Measurements from ENCODE around the gene TTLL7. TPM values are rescaled to one million over a fixed set of nuclear protein-coding genes. Genes with fewer than 3 reads are reported as not detected.

Gene TTLL7
- total and polyA plus RNA-seq, 8 donors, result 1.4 to 50.8 (median 8.5) TPM

- intact Hi-C loops (cut with DNase I; ENCODE audit: low total_unique reads), result no loop called here
- Histone ChIP-seq H3K4me3 (no peak overlapping the region), H3K27ac (no peak overlapping the region), H3K27me3 (no peaks in the 10 kb centered on the region), H3K9me3 (no peaks in the 10 kb centered on the region), H3K4me1 (peaks cover 0 to 20% (median 7%) of the 10 kb centered on the region in 4 donors), H3K36me3 (peaks cover 13 to 23% (median 22%) of the 10 kb centered on the region in 4 donors)
- no peak for TF ChIP-seq CTCF (IDR thresholded peaks at IDR 0.05)
- no peak for TF ChIP-seq POLR2A (IDR thresholded peaks at IDR 0.05)
- TF ChIP-seq POLR2AphosphoS5 (IDR thresholded peaks at IDR 0.05), result no peak
- no peak for TF ChIP-seq EP300 (IDR thresholded peaks at IDR 0.05)
- DNase-seq, result no peak
- 82 to 88% (median 85%) methylated on average over 2 of the region's 2 CpGs for WGBS, 5 donors
Observed at GRCh38 chr1:83923553-83923952, 75.4 kb downstream of the TTLL7 start.

GRCh38 chr1:83922431-83922830, 76.5 kb downstream of the TTLL7 start:
- peaks cover 0 to 9% (median 5%) of the 10 kb centered on the region in 4 donors for H3K4me1 ChIP-seq
- H3K36me3 ChIP-seq, result peaks cover 13 to 28% (median 25%) of the 10 kb centered on the region in 4 donors
- H3K9me3 ChIP-seq, result no peaks in the 10 kb centered on the region
- H3K4me3 ChIP-seq, result no peak overlapping the region
- TF ChIP-seq EP300 (IDR thresholded peaks at IDR 0.05) (no peak), CTCF (IDR thresholded peaks at IDR 0.05) (no peak), POLR2AphosphoS5 (IDR thresholded peaks at IDR 0.05) (no peak), POLR2A (IDR thresholded peaks at IDR 0.05) (no peak)
- intact Hi-C loops (cut with DNase I; ENCODE audit: low total_unique reads), result no loop called here
- 64 to 100% (median 89%) methylated on average over 1 of the region's 1 CpG for WGBS, 5 donors
- H3K27me3 ChIP-seq, result no peaks in the 10 kb centered on the region
- no peak overlapping the region for H3K27ac ChIP-seq
- DNase-seq, result no peak

GRCh38 chr1:83920320-83920719, 78.6 kb downstream of the TTLL7 start:
- peaks cover 13 to 39% (median 27%) of the 10 kb centered on the region in 4 donors for H3K36me3 ChIP-seq
- no peaks in the 10 kb centered on the region for H3K4me1 ChIP-seq
- TF ChIP-seq CTCF (IDR thresholded peaks at IDR 0.05) (no peak), POLR2A (IDR thresholded peaks at IDR 0.05) (no peak)
- DNase-seq, result no peak
- no peaks in the 10 kb centered on the region for H3K9me3 ChIP-seq
- 75 to 95% (median 90%) methylated on average over 1 of the region's 1 CpG for WGBS, 5 donors
- no peaks in the 10 kb centered on the region for H3K27me3 ChIP-seq
- no peak overlapping the region for H3K27ac ChIP-seq
- no peak overlapping the region for H3K4me3 ChIP-seq
- intact Hi-C loops (cut with DNase I; ENCODE audit: low total_unique reads), result no loop called here

GRCh38 chr1:83919872-83920271, 79.1 kb downstream of the TTLL7 start:
- TF ChIP-seq POLR2AphosphoS5 (IDR thresholded peaks at IDR 0.05) (no peak), CTCF (IDR thresholded peaks at IDR 0.05) (no peak), POLR2A (IDR thresholded peaks at IDR 0.05) (no peak), EP300 (IDR thresholded peaks at IDR 0.05) (no peak)
- H3K27me3 ChIP-seq, result no peaks in the 10 kb centered on the region
- H3K4me3 ChIP-seq, result no peak overlapping the region
- intact Hi-C loops (cut with DNase I; ENCODE audit: low total_unique reads), result no loop called here
- DNase-seq, result no peak
- H3K4me1 ChIP-seq, result no peaks in the 10 kb centered on the region
- no peak overlapping the region for H3K27ac ChIP-seq
- H3K36me3 ChIP-seq, result peaks cover 13 to 39% (median 27%) of the 10 kb centered on the region in 4 donors
- H3K9me3 ChIP-seq, result no peaks in the 10 kb centered on the region
- WGBS, 5 donors, result 89 to 100% (median 95%) methylated on average over 1 of the region's 1 CpG
